DOHH2 (cell line): Measurements from ENCODE around the gene ATP4A.

Experiments
- H3F3A ChIP-seq: fragments of 200-600 bp; sonication (generic), shearing (Covaris generic); 2 replicates; pipeline ENCODE4 v1.6.0; 2016; ENCODE audit warnings: antibody characterized with exemption, mild to moderate bottlenecking; ENCODE audit not compliant: control insufficient read depth, insufficient read depth
- H3K27ac ChIP-seq: fragments of 200-600 bp; sonication (generic); 2 replicates; pipeline ENCODE4 v1.5.1; 2014; ENCODE audit warnings: low read depth, mild to moderate bottlenecking, low read length, moderate library complexity
- H3K27me3 ChIP-seq: fragments of 200-600 bp; sonication (generic); 2 replicates; pipeline ENCODE4 v1.6.1; 2014; ENCODE audit warnings: mild to moderate bottlenecking, low read length, mixed read lengths; ENCODE audit not compliant: control insufficient read depth
- H3K36me3 ChIP-seq: fragments of 200-600 bp; sonication (generic); 2 replicates; pipeline ENCODE4 v1.6.1; 2014; ENCODE audit warnings: mild to moderate bottlenecking, low read length, moderate library complexity, mixed read lengths; ENCODE audit not compliant: control insufficient read depth
- H3K4me1 ChIP-seq: fragments of 200-600 bp; sonication (generic); 2 replicates; pipeline ENCODE4 v1.6.1; 2014; ENCODE audit warnings: mild to moderate bottlenecking, low read length, mixed read lengths; ENCODE audit not compliant: control insufficient read depth
- H3K4me2 ChIP-seq: fragments of 200-600 bp; sonication (generic); 2 replicates; pipeline ENCODE4 v1.6.0; 2014; ENCODE audit warnings: mild to moderate bottlenecking, low read length, moderate library complexity
- H3K4me3 ChIP-seq: fragments of 200-600 bp; sonication (generic); 2 replicates; pipeline ENCODE4 v1.5.1; 2014; ENCODE audit warnings: mild to moderate bottlenecking, low read length, mixed read lengths
- H3K79me2 ChIP-seq: fragments of 200-600 bp; sonication (generic); 2 replicates; pipeline ENCODE4 v1.6.1; 2014; ENCODE audit warnings: mild to moderate bottlenecking, low read length, mixed read lengths; ENCODE audit not compliant: control insufficient read depth
- H3K9me2 ChIP-seq: fragments of 200-600 bp; sonication (generic); replicated peaks from 2 replicates; pipeline ENCODE4 v1.6.1; 2014; ENCODE audit warnings: mild to moderate bottlenecking, low read length, mixed read lengths; ENCODE audit not compliant: control insufficient read depth
- H3K9me3 ChIP-seq: fragments of 200-600 bp; sonication (generic); 2 replicates; pipeline ENCODE4 v1.6.1; 2014; ENCODE audit warnings: antibody characterized with exemption, low read length, mixed read lengths; ENCODE audit not compliant: control insufficient read depth, insufficient read depth
- H4K20me1 ChIP-seq: fragments of 200-600 bp; sonication (generic); 2 replicates; pipeline ENCODE4 v1.6.0; 2014; ENCODE audit warnings: low read depth, mild to moderate bottlenecking, antibody characterized with exemption, low read length, moderate library complexity; ENCODE audit not compliant: control insufficient read depth, insufficient read depth
- CTCF ChIP-seq: fragments of 200-600 bp; sonication (generic); IDR thresholded peaks from one replicate; pipeline ENCODE4 v1.5.1; 2014; ENCODE audit warnings: antibody characterized with exemption, mild to moderate bottlenecking, low read depth, low read length; ENCODE audit not compliant: poor library complexity, severe bottlenecking
- EZH2phosphoT487 ChIP-seq: fragments of 200-600 bp; sonication (generic); IDR thresholded peaks from 2 replicates; pipeline ENCODE4 v1.6.1; 2017; ENCODE audit warnings: borderline replicate concordance, mild to moderate bottlenecking, antibody characterized with exemption, low read length, moderate library complexity, mixed read lengths

The ATP4A gene

GRCh38 chr19:35560271-35560670 is 3.2 kb downstream of the ATP4A start:
- Histone ChIP-seq H3K36me3 (no peaks in the 10 kb centered on the region), H3K27ac (no peak overlapping the region), H3F3A (no peaks in the 10 kb centered on the region), H3K9me2 (no peaks in the 10 kb centered on the region), H3K4me2 (no peak overlapping the region), H4K20me1 (no peaks in the 10 kb centered on the region; the same call in 1 of the 2 replicates), H3K4me1 (peaks cover 11% of the 10 kb centered on the region), H3K4me3 (no peak overlapping the region), H3K9me3 (no peaks in the 10 kb centered on the region), H3K27me3 (peaks cover 19% of the 10 kb centered on the region), H3K79me2 (no peaks in the 10 kb centered on the region)
- TF ChIP-seq EZH2phosphoT487 = no peak
- TF ChIP-seq CTCF = no peak

GRCh38 chr19:35559781-35560180 is 3.7 kb downstream of the ATP4A start:
- Histone ChIP-seq H3K27ac (no peak overlapping the region), H3K4me2 (no peak overlapping the region), H4K20me1 (no peaks in the 10 kb centered on the region; the same call in 1 of the 2 replicates), H3K4me1 (peaks cover 11% of the 10 kb centered on the region), H3K27me3 (peaks cover 19% of the 10 kb centered on the region), H3F3A (no peaks in the 10 kb centered on the region), H3K4me3 (no peak overlapping the region), H3K9me2 (no peaks in the 10 kb centered on the region), H3K79me2 (no peaks in the 10 kb centered on the region), H3K9me3 (no peaks in the 10 kb centered on the region), H3K36me3 (no peaks in the 10 kb centered on the region)
- TF ChIP-seq CTCF (peak; percentile 9), EZH2phosphoT487 (no peak)

GRCh38 chr19:35559281-35559659 is 4.2 kb downstream of the ATP4A start:
- peaks cover 17% of the 10 kb centered on the region for H3K27me3 ChIP-seq
- no peaks in the 10 kb centered on the region; the same call in 1 of the 2 replicates for H4K20me1 ChIP-seq
- TF ChIP-seq CTCF = no peak
- no peak for TF ChIP-seq EZH2phosphoT487
- H3K36me3 ChIP-seq = no peaks in the 10 kb centered on the region
- H3K9me3 ChIP-seq = no peaks in the 10 kb centered on the region
- H3K27ac ChIP-seq = no peak overlapping the region
- peak overlapping the region; percentile 21 for H3K4me2 ChIP-seq
- no peaks in the 10 kb centered on the region for H3K79me2 ChIP-seq
- no peak overlapping the region for H3K4me3 ChIP-seq
- no peaks in the 10 kb centered on the region for H3K9me2 ChIP-seq
- no peaks in the 10 kb centered on the region for H3F3A ChIP-seq
- H3K4me1 ChIP-seq = peaks cover 11% of the 10 kb centered on the region
